Activated T-cell treated with anti-CD3 and anti-CD28 coated beads, Interleukin-2, amount 50 U/mL, for 72 hours (primary cell): Measurements from ENCODE around the gene FHOD3. TPM values are rescaled to one million over a fixed set of nuclear protein-coding genes. Genes with fewer than 3 reads are reported as not detected.
A peak's percentile ranks its signal among the peaks of the same experiment; 100 is the strongest.

ENCODE experiments used
- ATAC-seq, 2 donors: fragments of 150-1000 bp; cut with Tn5 transposase; replicated peaks in 1 of 2; 2 replicates each; pipeline ENCODE4 v1.10.0; 2021; ENCODE audit warnings: moderate library complexity in 2 of 2, mild to moderate bottlenecking in 1 of 2
- DNase-seq, 2 donors: peaks; one replicate each; pipeline ENCODE4 v3.0.0; 2021 to 2022; ENCODE audit warnings: mixed read lengths in 1 of 2
- H3K27ac Mint-ChIP-seq: one replicate; pipeline ENCODE4 v1.8.0; 2022; ENCODE audit warnings: mild to moderate bottlenecking, moderate library complexity, mixed read lengths
- H3K27me3 Mint-ChIP-seq: one replicate; pipeline ENCODE4 v1.8.0; 2022; ENCODE audit warnings: low read depth, mixed read lengths
- H3K36me3 Mint-ChIP-seq, 2 donors: one replicate each; pipeline ENCODE4 v1.8.0; 2022; ENCODE audit warnings: mixed read lengths in 2 of 2, mild to moderate bottlenecking in 1 of 2; ENCODE audit not compliant: insufficient read depth in 2 of 2
- H3K4me1 Mint-ChIP-seq: one replicate; pipeline ENCODE4 v1.8.0; 2022; ENCODE audit warnings: low read depth, mixed read lengths
- H3K4me3 Mint-ChIP-seq, 2 donors: one replicate each; pipeline ENCODE4 v1.8.0; 2022; ENCODE audit warnings: mild to moderate bottlenecking in 2 of 2, mixed read lengths in 2 of 2, moderate library complexity in 2 of 2
- H3K9me3 Mint-ChIP-seq, 2 donors: one replicate each; pipeline ENCODE4 v1.8.0; 2022; ENCODE audit warnings: mixed read lengths in 2 of 2
- total RNA-seq, 2 donors: library from RNA; stranded (reverse); gene quantifications; one replicate each; pipeline ENCODE4 v1.2.3, GENCODE V29; 2022

FHOD3 gene
- total RNA-seq, 2 donors from 2014 or later: 0.28 TPM; not detected in 1

GRCh38 chr18:36481935-36482334 is 184.4 kb downstream of the FHOD3 start:
- DNase-seq: no peak
- ATAC-seq: no peak
- H3K4me1 Mint-ChIP-seq: no peaks in the 10 kb centered on the region
- H3K9me3 Mint-ChIP-seq: no peaks in the 10 kb centered on the region
- H3K27ac Mint-ChIP-seq: no peak overlapping the region
- no peaks in the 10 kb centered on the region for H3K36me3 Mint-ChIP-seq
- H3K27me3 Mint-ChIP-seq: peaks cover 19% of the 10 kb centered on the region
- no peak overlapping the region for H3K4me3 Mint-ChIP-seq

DNA sequence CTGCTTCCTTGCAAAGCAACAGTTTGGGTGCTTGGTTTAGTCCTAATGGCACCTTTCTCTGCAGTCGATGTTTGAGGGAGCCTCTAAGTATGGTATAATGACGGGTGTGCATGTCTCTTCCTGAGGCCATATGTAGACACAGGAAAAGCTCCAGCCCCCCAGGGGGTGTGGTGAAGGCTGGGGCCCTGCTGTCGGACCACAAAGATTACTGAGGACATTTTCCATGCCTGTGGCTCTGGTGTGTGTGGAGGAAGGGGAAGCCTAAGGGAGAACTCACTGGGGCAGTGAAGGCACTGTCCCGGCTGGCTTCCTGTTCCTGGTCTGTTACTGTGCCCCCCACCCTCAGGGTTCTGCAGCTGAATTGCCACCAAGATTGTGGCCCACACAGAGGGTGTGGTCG is 187.1 kb downstream of the FHOD3 start:
- no peaks in the 10 kb centered on the region for H3K4me1 Mint-ChIP-seq

DNA sequence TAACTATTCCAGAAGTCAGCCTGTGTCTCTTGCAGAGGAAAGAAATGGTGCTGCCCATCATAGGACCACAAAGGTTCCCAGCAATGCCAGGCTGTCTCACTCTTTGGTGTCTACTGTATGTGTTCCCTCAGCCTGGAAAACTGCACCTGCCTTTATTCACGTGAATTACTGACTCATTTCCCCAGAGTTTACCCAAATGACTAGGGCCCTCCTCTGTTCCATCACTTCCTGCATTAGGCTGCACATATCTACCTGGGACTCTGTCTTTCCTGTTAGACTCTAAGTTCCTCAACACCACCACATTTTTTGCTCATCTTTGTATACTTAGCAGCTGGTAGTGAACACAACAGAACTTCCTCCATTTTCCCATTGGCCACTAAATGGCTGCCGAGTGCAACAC is 188.3 kb downstream of the FHOD3 start:
- Mint-ChIP-seq H3K27me3 (peaks cover 25% of the 10 kb centered on the region), H3K9me3 (no peaks in the 10 kb centered on the region), H3K36me3 (no peaks in the 10 kb centered on the region), H3K27ac (no peak overlapping the region), H3K4me3 (no peak overlapping the region), H3K4me1 (no peaks in the 10 kb centered on the region)
- DNase-seq (no peak), ATAC-seq (peak in 1 of 2 donors; percentile 60)

More for the DNA sequence above, 187.1 kb downstream of the FHOD3 start:
- no peak overlapping the region for H3K4me3 Mint-ChIP-seq
- peak overlapping the region; percentile 43 for H3K27ac Mint-ChIP-seq
- peaks cover 25% of the 10 kb centered on the region for H3K27me3 Mint-ChIP-seq
- no peaks in the 10 kb centered on the region for H3K9me3 Mint-ChIP-seq
- no peaks in the 10 kb centered on the region for H3K36me3 Mint-ChIP-seq
- DNase-seq (no peak), ATAC-seq (no peak)

GRCh38 chr18:36488131-36488530 is 190.6 kb downstream of the FHOD3 start:
- Mint-ChIP-seq H3K9me3 (no peaks in the 10 kb centered on the region), H3K27ac (no peak overlapping the region), H3K27me3 (peaks cover 25% of the 10 kb centered on the region), H3K4me1 (no peaks in the 10 kb centered on the region), H3K36me3 (no peaks in the 10 kb centered on the region), H3K4me3 (no peak overlapping the region)
- no peak for DNase-seq
- ATAC-seq: no peak

GRCh38 chr18:36490897-36491296 is 193.4 kb downstream of the FHOD3 start:
- H3K36me3 Mint-ChIP-seq: no peaks in the 10 kb centered on the region
- no peak overlapping the region for H3K27ac Mint-ChIP-seq
- no peaks in the 10 kb centered on the region for H3K4me1 Mint-ChIP-seq
- peaks cover 25% of the 10 kb centered on the region for H3K27me3 Mint-ChIP-seq
- no peaks in the 10 kb centered on the region for H3K9me3 Mint-ChIP-seq
- no peak overlapping the region for H3K4me3 Mint-ChIP-seq
- ATAC-seq (no peak), DNase-seq (no peak)

GRCh38 chr18:36492604-36493329 is 195.3 kb downstream of the FHOD3 start:
- H3K27ac Mint-ChIP-seq: no peak overlapping the region

DNA sequence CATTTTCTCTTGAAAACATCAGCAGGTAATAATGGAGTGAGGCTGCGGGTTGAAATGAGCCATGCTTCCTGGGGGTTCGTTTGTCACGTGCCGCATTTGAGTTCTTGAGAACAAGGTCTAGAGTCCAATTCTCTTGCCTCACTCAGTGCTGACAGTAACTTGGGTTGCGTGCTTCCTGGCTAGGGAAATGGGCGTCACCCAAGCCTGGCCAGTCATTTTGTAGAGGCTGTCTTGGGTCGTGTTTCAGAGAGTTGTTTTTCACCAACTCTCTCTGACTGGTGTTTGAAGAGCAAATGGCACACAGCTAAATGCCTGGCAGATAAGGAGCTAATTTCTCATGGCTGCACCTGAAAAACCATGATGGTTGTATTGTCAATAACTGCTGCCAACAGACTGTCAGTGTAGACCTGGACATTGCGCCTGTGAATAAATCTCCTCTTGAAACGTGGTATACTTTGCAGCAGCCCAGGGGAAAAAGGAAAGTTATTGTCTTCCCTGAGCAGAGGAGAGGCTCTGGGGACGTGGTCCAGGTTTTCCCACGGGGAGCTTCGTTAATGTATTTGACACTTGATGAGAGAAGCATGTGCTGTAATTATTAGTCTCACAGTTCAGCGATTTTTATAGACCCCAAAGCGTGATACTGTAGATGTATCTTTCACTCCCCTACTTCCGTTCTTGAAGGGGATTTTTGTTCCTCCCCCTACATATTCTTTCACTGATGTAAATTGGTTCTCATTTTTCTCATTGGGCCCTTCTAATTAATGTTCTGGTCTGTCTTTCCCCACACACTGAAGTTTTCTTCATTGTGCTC is 196.0 kb downstream of the FHOD3 start:
- no peak for DNase-seq
- ATAC-seq: no peak
- no peaks in the 10 kb centered on the region for H3K9me3 Mint-ChIP-seq

More at GRCh38 chr18:36492604-36493329, 195.3 kb downstream of the FHOD3 start:
- ATAC-seq (no peak), DNase-seq (no peak)
- H3K36me3 Mint-ChIP-seq: no peaks in the 10 kb centered on the region
- H3K4me3 Mint-ChIP-seq: no peak overlapping the region
- H3K4me1 Mint-ChIP-seq: no peaks in the 10 kb centered on the region
- peaks cover 12% of the 10 kb centered on the region for H3K27me3 Mint-ChIP-seq
- H3K9me3 Mint-ChIP-seq: no peaks in the 10 kb centered on the region

GRCh38 chr18:36494160-36494437 is 196.6 kb downstream of the FHOD3 start:
- Mint-ChIP-seq H3K27me3 (no peaks in the 10 kb centered on the region), H3K4me1 (no peaks in the 10 kb centered on the region), H3K4me3 (no peak overlapping the region), H3K27ac (no peak overlapping the region), H3K36me3 (no peaks in the 10 kb centered on the region), H3K9me3 (no peaks in the 10 kb centered on the region)
- no peak for ATAC-seq
- DNase-seq: no peak

More for the DNA sequence above, 196.0 kb downstream of the FHOD3 start:
- Mint-ChIP-seq H3K27me3 (peaks cover 5% of the 10 kb centered on the region), H3K27ac (no peak overlapping the region), H3K4me1 (no peaks in the 10 kb centered on the region), H3K4me3 (no peak overlapping the region), H3K36me3 (no peaks in the 10 kb centered on the region)

- Mint-ChIP-seq H3K27me3 (no peaks in the 10 kb centered on the region), H3K36me3 (no peaks in the 10 kb centered on the region), H3K9me3 (no peaks in the 10 kb centered on the region), H3K27ac (no peak overlapping the region), H3K4me3 (no peak overlapping the region), H3K4me1 (no peaks in the 10 kb centered on the region)
- DNase-seq (peak in 1 of 2 donors; percentile 8), ATAC-seq (peak in 1 of 2 donors; percentile 65)
Measured at GRCh38 chr18:36496022-36496421, 198.5 kb downstream of the FHOD3 start.

DNA sequence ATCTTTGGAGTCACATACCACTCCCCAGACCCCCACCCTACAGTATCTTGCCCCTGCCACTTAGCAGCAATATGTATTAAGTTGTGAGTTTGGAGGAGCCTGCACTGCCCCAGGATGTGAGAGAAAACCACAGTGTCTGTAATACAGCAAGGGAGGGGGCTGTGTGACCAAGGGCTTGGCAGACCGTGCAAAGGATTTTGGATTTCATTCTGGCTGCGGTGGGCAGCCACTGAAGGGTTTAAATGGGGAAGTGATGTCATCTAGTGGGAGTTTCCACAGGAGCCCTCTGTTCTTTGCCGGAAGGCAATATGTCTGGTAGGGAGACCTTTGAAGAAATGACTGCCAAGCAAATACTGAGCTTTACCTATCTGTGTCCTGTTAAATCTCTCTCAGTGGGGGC is 202.4 kb downstream of the FHOD3 start:
- peaks cover 1% of the 10 kb centered on the region for H3K27me3 Mint-ChIP-seq
- ATAC-seq: peak; percentile 31 to 39
- no peak overlapping the region for H3K27ac Mint-ChIP-seq
- H3K9me3 Mint-ChIP-seq: no peaks in the 10 kb centered on the region
- no peak overlapping the region for H3K4me3 Mint-ChIP-seq
- peak in 1 of 2 donors; percentile 4 for DNase-seq
- H3K36me3 Mint-ChIP-seq: no peaks in the 10 kb centered on the region
- no peaks in the 10 kb centered on the region for H3K4me1 Mint-ChIP-seq

GRCh38 chr18:36501100-36501499 is 203.6 kb downstream of the FHOD3 start:
- H3K9me3 Mint-ChIP-seq: no peaks in the 10 kb centered on the region

DNA sequence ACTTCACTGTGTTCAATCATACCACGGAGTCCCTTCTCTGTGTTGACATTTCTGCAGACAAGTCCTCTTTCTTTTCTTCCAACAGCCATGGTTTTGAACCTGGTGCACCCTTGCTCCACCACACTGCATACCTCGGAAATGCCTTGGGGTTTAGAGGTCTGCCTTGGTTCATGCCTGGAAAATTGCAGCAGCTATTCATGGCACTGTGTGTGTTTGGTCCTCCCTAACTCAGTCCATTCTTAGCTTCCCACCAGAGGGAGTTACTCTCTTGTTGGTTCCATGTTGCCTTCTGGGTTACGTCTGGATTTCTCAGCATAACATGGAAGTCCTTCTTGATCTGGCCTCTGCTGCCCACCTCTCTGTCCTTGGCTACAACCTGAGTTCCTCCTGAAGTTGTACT is 206.0 kb downstream of the FHOD3 start:
- peaks cover 15% of the 10 kb centered on the region for H3K27me3 Mint-ChIP-seq

More at GRCh38 chr18:36501100-36501499, 203.6 kb downstream of the FHOD3 start:
- no peaks in the 10 kb centered on the region for H3K4me1 Mint-ChIP-seq
- no peaks in the 10 kb centered on the region for H3K36me3 Mint-ChIP-seq
- peaks cover 12% of the 10 kb centered on the region for H3K27me3 Mint-ChIP-seq
- ATAC-seq (no peak), DNase-seq (no peak)
- no peak overlapping the region for H3K27ac Mint-ChIP-seq
- no peak overlapping the region for H3K4me3 Mint-ChIP-seq

GRCh38 chr18:36504928-36505327 is 207.4 kb downstream of the FHOD3 start:
- no peak for DNase-seq

More for the DNA sequence above, 206.0 kb downstream of the FHOD3 start:
- Mint-ChIP-seq H3K4me3 (no peak overlapping the region), H3K4me1 (no peaks in the 10 kb centered on the region), H3K27ac (no peak overlapping the region), H3K36me3 (no peaks in the 10 kb centered on the region), H3K9me3 (no peaks in the 10 kb centered on the region)
- ATAC-seq (no peak), DNase-seq (no peak)

More at GRCh38 chr18:36504928-36505327, 207.4 kb downstream of the FHOD3 start:
- Mint-ChIP-seq H3K36me3 (no peaks in the 10 kb centered on the region), H3K4me3 (no peak overlapping the region), H3K27ac (no peak overlapping the region), H3K4me1 (no peaks in the 10 kb centered on the region), H3K27me3 (peaks cover 15% of the 10 kb centered on the region), H3K9me3 (no peaks in the 10 kb centered on the region)
- no peak for ATAC-seq
